ENCODE measurements around the gene STXBP5L. TPM values are rescaled to one million over a fixed set of nuclear protein-coding genes. Genes with fewer than 3 reads are reported as not detected.

STXBP5L gene
- total RNA-seq, 6 experiments from 2014 or later: not detected

DNA sequence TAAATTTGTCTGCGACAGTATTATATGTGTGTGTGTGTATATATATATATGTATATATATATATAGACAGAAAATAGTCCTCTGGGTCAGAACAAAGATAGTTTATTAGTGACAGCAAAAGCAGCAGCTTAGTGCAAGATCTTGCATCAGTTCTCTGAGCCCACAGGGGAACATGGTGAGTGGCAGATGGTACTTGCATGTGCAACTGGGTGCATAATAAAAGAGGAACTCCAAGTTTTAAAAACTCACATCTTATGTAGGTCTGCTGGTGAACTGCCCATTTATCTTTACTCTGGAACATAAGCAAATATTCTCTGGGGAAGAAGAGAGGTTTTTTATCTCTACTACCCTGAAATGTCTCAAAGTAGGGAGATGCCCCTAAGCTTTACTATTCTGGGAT, 361.4 kb downstream of the STXBP5L start:
- Histone ChIP-seq H3K27me3 (no peaks in the 10 kb centered on the region), H3K4me3 (no peak overlapping the region), H3K27ac (no peak overlapping the region), H3K4me1 (no peaks in the 10 kb centered on the region), H3K36me3 (no peaks in the 10 kb centered on the region), H3K9me3 (no peaks in the 10 kb centered on the region)
- intact Hi-C loops (cut with DNase I): no loop called here
- no peak for DNase-seq
- 79% methylated on average over 1 of the region's 1 CpG for WGBS (ENCODE audit: insufficient coverage, low coverage, low lambda C conversion rate, missing lambda C conversion rate)
- ATAC-seq: no peak
- no peak for TF ChIP-seq POLR2A (IDR thresholded peaks at IDR 0.05)
- TF ChIP-seq, protein P1, sequence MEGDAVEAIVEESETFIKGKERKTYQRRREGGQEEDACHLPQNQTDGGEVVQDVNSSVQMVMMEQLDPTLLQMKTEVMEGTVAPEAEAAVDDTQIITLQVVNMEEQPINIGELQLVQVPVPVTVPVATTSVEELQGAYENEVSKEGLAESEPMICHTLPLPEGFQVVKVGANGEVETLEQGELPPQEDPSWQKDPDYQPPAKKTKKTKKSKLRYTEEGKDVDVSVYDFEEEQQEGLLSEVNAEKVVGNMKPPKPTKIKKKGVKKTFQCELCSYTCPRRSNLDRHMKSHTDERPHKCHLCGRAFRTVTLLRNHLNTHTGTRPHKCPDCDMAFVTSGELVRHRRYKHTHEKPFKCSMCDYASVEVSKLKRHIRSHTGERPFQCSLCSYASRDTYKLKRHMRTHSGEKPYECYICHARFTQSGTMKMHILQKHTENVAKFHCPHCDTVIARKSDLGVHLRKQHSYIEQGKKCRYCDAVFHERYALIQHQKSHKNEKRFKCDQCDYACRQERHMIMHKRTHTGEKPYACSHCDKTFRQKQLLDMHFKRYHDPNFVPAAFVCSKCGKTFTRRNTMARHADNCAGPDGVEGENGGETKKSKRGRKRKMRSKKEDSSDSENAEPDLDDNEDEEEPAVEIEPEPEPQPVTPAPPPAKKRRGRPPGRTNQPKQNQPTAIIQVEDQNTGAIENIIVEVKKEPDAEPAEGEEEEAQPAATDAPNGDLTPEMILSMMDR (IDR thresholded peaks at IDR 0.05): no peak

DNA sequence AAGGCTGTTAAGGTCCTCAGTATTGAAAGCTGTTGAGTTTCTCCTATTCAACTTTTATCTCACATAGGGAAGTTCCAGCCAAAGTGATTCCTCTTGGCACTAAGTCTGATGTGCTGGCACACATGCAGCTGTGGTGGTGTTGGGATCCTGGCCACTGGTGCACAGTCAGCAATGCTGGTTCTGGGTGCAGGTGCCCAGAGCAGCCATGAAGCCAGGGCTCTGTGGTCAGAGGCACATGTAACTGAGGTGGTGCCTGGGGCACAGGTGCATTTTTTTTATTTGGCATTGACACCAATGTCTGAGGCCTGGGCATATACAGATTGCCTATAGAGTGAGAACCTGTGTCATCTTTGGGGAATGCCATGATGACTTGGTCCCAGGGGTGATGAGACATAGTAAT, 366.4 kb downstream of the STXBP5L start:
- Histone ChIP-seq H3K4me3 (no peak overlapping the region), H3K4me1 (no peaks in the 10 kb centered on the region), H3K36me3 (no peaks in the 10 kb centered on the region), H3K27me3 (no peaks in the 10 kb centered on the region), H3K9me3 (no peaks in the 10 kb centered on the region), H3K27ac (no peak overlapping the region)
- intact Hi-C loops (cut with DNase I): no loop called here
- no peak for TF ChIP-seq POLR2A (IDR thresholded peaks at IDR 0.05)
- TF ChIP-seq, protein P1 (IDR thresholded peaks at IDR 0.05): no peak
- DNase-seq: no peak
- ATAC-seq: no peak

DNA sequence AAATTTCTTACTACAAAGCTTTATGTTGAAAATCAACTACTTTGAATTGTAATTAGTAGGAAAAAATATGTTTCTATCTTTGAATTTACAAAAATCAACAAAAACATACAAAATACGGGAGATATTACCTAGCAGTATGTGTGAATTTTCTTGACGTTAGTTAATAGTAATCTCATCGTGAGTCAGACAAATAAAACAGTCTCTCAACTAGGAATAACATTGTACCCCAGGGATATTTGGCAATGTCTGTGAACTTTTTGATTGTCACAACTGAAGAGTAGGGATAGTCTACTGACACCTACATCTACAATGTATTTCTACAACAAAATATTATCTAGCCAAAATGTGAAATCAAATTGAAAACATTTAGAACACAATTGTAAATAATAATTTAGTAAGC, 387.4 kb downstream of the STXBP5L start:
- Histone ChIP-seq H3K27ac (no peak overlapping the region), H3K4me1 (no peaks in the 10 kb centered on the region), H3K27me3 (no peaks in the 10 kb centered on the region), H3K36me3 (no peaks in the 10 kb centered on the region), H3K4me3 (no peak overlapping the region), H3K9me3 (no peaks in the 10 kb centered on the region)
- intact Hi-C loops (cut with DNase I): no loop called here
- WGBS (ENCODE audit: insufficient coverage, low coverage, low lambda C conversion rate, missing lambda C conversion rate): 48% methylated on average over 3 of the region's 3 CpGs
- TF ChIP-seq, protein P1 (IDR thresholded peaks at IDR 0.05): no peak
- no peak for DNase-seq
- no peak for ATAC-seq

DNA sequence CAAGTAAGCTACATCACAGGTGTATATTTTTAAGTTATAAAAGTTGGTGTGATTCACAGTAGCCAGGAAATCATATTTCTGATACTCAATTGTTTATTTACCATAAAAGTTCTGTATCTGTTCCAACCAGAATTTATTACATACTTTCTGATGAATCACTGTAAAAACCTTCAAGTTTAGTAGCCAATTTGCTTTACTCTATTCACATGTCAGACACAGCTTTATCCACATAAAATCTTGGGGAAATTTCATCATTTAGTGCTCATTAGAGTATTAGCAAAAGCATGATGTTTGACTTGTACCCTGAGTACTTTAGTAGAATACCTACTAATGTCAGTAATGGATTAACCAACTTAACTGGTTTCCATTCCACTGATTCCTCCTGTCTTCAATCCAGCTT, 388.0 kb downstream of the STXBP5L start:
- ATAC-seq: no peak
- no peak for TF ChIP-seq POLR2A (IDR thresholded peaks at IDR 0.05)
- TF ChIP-seq, protein P1 (IDR thresholded peaks at IDR 0.05): no peak
- H3K4me1 ChIP-seq: no peaks in the 10 kb centered on the region
- no peak overlapping the region for H3K4me3 ChIP-seq
- no peaks in the 10 kb centered on the region for H3K36me3 ChIP-seq
- H3K9me3 ChIP-seq: no peaks in the 10 kb centered on the region
- intact Hi-C loops (cut with DNase I): no loop called here
- H3K27ac ChIP-seq: no peak overlapping the region
- H3K27me3 ChIP-seq: no peaks in the 10 kb centered on the region
- DNase-seq: no peak

GRCh38 chr3:121324320-121324719, 416.3 kb downstream of the STXBP5L start:
- ATAC-seq (no peak), DNase-seq (no peak)
- Histone ChIP-seq H3K4me3 (no peak overlapping the region), H3K27ac (no peak overlapping the region), H3K4me1 (no peaks in the 10 kb centered on the region), H3K27me3 (no peaks in the 10 kb centered on the region), H3K36me3 (no peaks in the 10 kb centered on the region), H3K9me3 (no peaks in the 10 kb centered on the region)
- TF ChIP-seq, protein P1 (IDR thresholded peaks at IDR 0.05): no peak
- no peak for TF ChIP-seq POLR2A (IDR thresholded peaks at IDR 0.05)
- intact Hi-C loops (cut with DNase I): no loop called here
